ENCODE results near the gene NPIPB6. TPM values are rescaled to one million over a fixed set of nuclear protein-coding genes. Genes with fewer than 3 reads are reported as not detected.

NPIPB6 gene
- total RNA-seq, 1 experiment from 2014 or later, result 8.3 TPM

Small RNA genes within 50 kb of the gene (small RNA-seq; reads per million reads assigned to genes)
- gene AC138904.2 (not detected), gene MIR6862-1 (not detected)

Other genes with a start within 250 kb of the NPIPB6 start
- 136 and 158 TPM in 2 replicates for gene XPO6, start 151.5 kb downstream of the NPIPB6 start, total RNA-seq (2014; rRNA removed; shearing (Covaris generic); ENCODE audit: low replicate concordance)
- 0.07 TPM in 2 replicates for gene SBK1, start 71.0 kb downstream of the NPIPB6 start, total RNA-seq (2014; rRNA removed; shearing (Covaris generic); ENCODE audit: low replicate concordance)
- 118 and 148 TPM in 2 replicates for gene EIF3CL, start 40.3 kb upstream of the NPIPB6 start, total RNA-seq (2014; rRNA removed; shearing (Covaris generic); ENCODE audit: low replicate concordance)
- not detected in 2 replicates for gene NPIPB7, start 108.8 kb upstream of the NPIPB6 start, total RNA-seq (2014; rRNA removed; shearing (Covaris generic); ENCODE audit: low replicate concordance)
- 14.3 and 30.7 TPM in 2 replicates for gene CLN3, start 128.6 kb upstream of the NPIPB6 start, total RNA-seq (2014; rRNA removed; shearing (Covaris generic); ENCODE audit: low replicate concordance)
- gene APOBR, start 131.1 kb upstream of the NPIPB6 start, total RNA-seq (2014; rRNA removed; shearing (Covaris generic); ENCODE audit: low replicate concordance), result 0.18 and 0.41 TPM in 2 replicates
- not detected in 2 replicates for gene IL27, start 143.3 kb upstream of the NPIPB6 start, total RNA-seq (2014; rRNA removed; shearing (Covaris generic); ENCODE audit: low replicate concordance)
- not detected in 2 replicates for gene NUPR1, start 175.5 kb upstream of the NPIPB6 start, total RNA-seq (2014; rRNA removed; shearing (Covaris generic); ENCODE audit: low replicate concordance)
- gene SGF29, start 190.4 kb upstream of the NPIPB6 start, total RNA-seq (2014; rRNA removed; shearing (Covaris generic); ENCODE audit: low replicate concordance), result 44.7 and 70.5 TPM in 2 replicates
- gene SULT1A2, start 233.5 kb upstream of the NPIPB6 start, total RNA-seq (2014; rRNA removed; shearing (Covaris generic); ENCODE audit: low replicate concordance), result 16.1 and 36.1 TPM in 2 replicates
- gene SULT1A1, start 246.5 kb upstream of the NPIPB6 start, total RNA-seq (2014; rRNA removed; shearing (Covaris generic); ENCODE audit: low replicate concordance), result 122 and 179 TPM in 2 replicates